ENCODE measurements around the gene SNRK. TPM values are rescaled to one million over a fixed set of nuclear protein-coding genes. Genes with fewer than 3 reads are reported as not detected.

Gene SNRK
- total and polyA plus RNA-seq, 2 of the 13 experiments (the other 11 are each of a cell fraction or from before 2014, with no cell fraction given), result 11.4 to 16.1 TPM

GRCh38 chr3:43328653-43329052 is 42.3 kb downstream of the SNRK start (continued):
- no peak for TF ChIP-seq DZIP1 (CRISPR knock-in tag; IDR thresholded peaks at IDR 0.05)
- TF ChIP-seq REL (CRISPR knock-in tag; conservative IDR thresholded peaks at IDR 0.05), result no peak
- TF ChIP-seq SRSF1 (optimal IDR thresholded peaks at IDR 0.05; ENCODE audit: low read depth, low read length), result no peak

GRCh38 chr3:43330981-43331380 is 44.6 kb downstream of the SNRK start:
- Histone ChIP-seq H3K4me1 (ENCODE audit: insufficient read depth, low read length) (peaks cover 8% of the 10 kb centered on the region), H3K9ac (ENCODE audit: insufficient read depth, low read depth, low read length) (no peak overlapping the region), H4K20me1 (ENCODE audit: insufficient read depth, low read length) (peaks cover 22% of the 10 kb centered on the region; the same call in 1 of the 2 replicates), H3K27me3 (ENCODE audit: control insufficient read depth in 1 of 2, insufficient read depth in 2 of 2, low read length in 2 of 2) (no peaks in the 10 kb centered on the region), H3K36me3 (replicated peaks in 1 of 2; ENCODE audit: control insufficient read depth in 1 of 2, insufficient read depth in 2 of 2, low read length in 2 of 2) (peaks cover 4 to 24% of the 10 kb centered on the region in 2 experiments), H3K4me3 (replicated peaks in 1 of 3; ENCODE audit: insufficient read depth in 1 of 3, low read depth in 2 of 3, low read length in 3 of 3) (no peak overlapping the region), H3K27ac (ENCODE audit: extremely low read length, insufficient read depth, low read length) (no peak overlapping the region), H2AFZ (ENCODE audit: low read length) (no peak overlapping the region), H3K4me2 (ENCODE audit: low read depth, low read length) (no peak overlapping the region), H3K79me2 (ENCODE audit: insufficient read depth, low read length) (peaks cover 74% of the 10 kb centered on the region), H3K9me3 (ENCODE audit: low read length) (no peaks in the 10 kb centered on the region; the same call in 1 of the 2 replicates)
- FAIRE-seq, result no peak
- intact Hi-C loops (cut with micrococcal nuclease; ENCODE audit: unreplicated experiment), result no loop called here
- no peak for DNase-seq (ENCODE audit: low spot score)
- POLR2A ChIA-PET, result no interaction called here
- CTCF ChIA-PET (ENCODE audit: low intra/inter-chr PET ratio, low total read pairs), result no interaction called here
- WGBS (ENCODE audit: low lambda C conversion rate), result 94% methylated on average over 1 of the region's 1 CpG
- in situ Hi-C loops (cut with HindIII; ENCODE audit: extremely low pct_ligation_motif_present, low pct_unique_long_range_greater_than_20kb), result no loop called here
- BruUV-seq (replicated peaks), result no TSS peak
- no peak for ATAC-seq
- no peak for TF ChIP-seq U2AF2 (IDR thresholded peaks at IDR 0.05; ENCODE audit: low read depth, low read length)
- TF ChIP-seq FOSL1 (CRISPR knock-in tag; IDR thresholded peaks at IDR 0.05; ENCODE audit: borderline replicate concordance), result no peak
- no peak for TF ChIP-seq ZSCAN12 (CRISPR knock-in tag; IDR thresholded peaks at IDR 0.05)
- TF ChIP-seq BCL3 (CRISPR knock-in tag; IDR thresholded peaks at IDR 0.05), result no peak
- no peak for TF ChIP-seq FOXO4 (CRISPR knock-in tag; conservative IDR thresholded peaks at IDR 0.05)
- TF ChIP-seq DBP (CRISPR knock-in tag; IDR thresholded peaks at IDR 0.05; ENCODE audit: not compliant biosample characterization), result no peak
- no peak for TF ChIP-seq NFKB2 (CRISPR knock-in tag; IDR thresholded peaks at IDR 0.05; ENCODE audit: borderline replicate concordance)
- no peak for TF ChIP-seq SP5 (CRISPR knock-in tag; IDR thresholded peaks at IDR 0.05; ENCODE audit: borderline replicate concordance, low read depth)
- TF ChIP-seq ZNF570 (CRISPR knock-in tag; IDR thresholded peaks at IDR 0.05; ENCODE audit: borderline replicate concordance), result no peak
- no peak for TF ChIP-seq RXRA (CRISPR knock-in tag; IDR thresholded peaks at IDR 0.05)
- no peak for TF ChIP-seq GZF1 (CRISPR knock-in tag; IDR thresholded peaks at IDR 0.05)
- no peak for TF ChIP-seq MYC (CRISPR knock-in tag; IDR thresholded peaks at IDR 0.05; ENCODE audit: borderline replicate concordance)

All from HepG2 (cell line).